KMS-11 (cell line): Measurements from ENCODE around the gene DLG1.

Experiments
- H2AFZ ChIP-seq: fragments of 200-600 bp; sonication (generic); 2 replicates; pipeline ENCODE4 v1.6.1; 2016; ENCODE audit warnings: antibody characterized with exemption, mixed run types, low read depth
- H3K27ac ChIP-seq: fragments of 200-600 bp; sonication (generic); 2 replicates; pipeline ENCODE4 v1.6.1; 2016; ENCODE audit warnings: mild to moderate bottlenecking, mixed run types
- H3K27me3 ChIP-seq: fragments of 200-600 bp; sonication (generic); 2 replicates; pipeline ENCODE4 v1.6.1; 2017; ENCODE audit warnings: mild to moderate bottlenecking, low read depth, mixed run types, moderate library complexity; ENCODE audit not compliant: insufficient read depth
- H3K36me3 ChIP-seq: fragments of 200-600 bp; sonication (generic); 2 replicates; pipeline ENCODE4 v1.6.1; 2017; ENCODE audit warnings: mild to moderate bottlenecking, mixed run types; ENCODE audit not compliant: insufficient read depth
- H3K4me1 ChIP-seq: fragments of 200-600 bp; sonication (generic); 2 replicates; pipeline ENCODE4 v1.6.1; 2016; ENCODE audit warnings: mild to moderate bottlenecking, low read depth, mixed run types; ENCODE audit not compliant: poor library complexity, severe bottlenecking
- H3K4me2 ChIP-seq: fragments of 200-600 bp; sonication (generic); 2 replicates; pipeline ENCODE4 v1.7.0; 2016; ENCODE audit warnings: mild to moderate bottlenecking, mixed run types
- H3K4me3 ChIP-seq: fragments of 200-600 bp; sonication (generic); IDR thresholded peaks from 2 replicates; pipeline ENCODE4 v1.6.1; 2017; ENCODE audit warnings: low read depth, low read length, mixed read lengths; ENCODE audit not compliant: insufficient read depth
- H3K79me2 ChIP-seq: fragments of 200-600 bp; sonication (generic); 2 replicates; pipeline ENCODE4 v1.6.1; 2016; ENCODE audit warnings: low read depth, mixed run types; ENCODE audit not compliant: insufficient read depth
- H3K9ac ChIP-seq: fragments of 200-600 bp; sonication (generic); 2 replicates; pipeline ENCODE4 v1.6.1; 2016; ENCODE audit warnings: mild to moderate bottlenecking, mixed run types
- H4K20me1 ChIP-seq: fragments of 200-600 bp; sonication (generic); 2 replicates; pipeline ENCODE4 v1.6.1; 2016; ENCODE audit warnings: mild to moderate bottlenecking, mixed run types; ENCODE audit not compliant: insufficient read depth
- CTCF ChIP-seq: fragments of 200-600 bp; sonication (generic); conservative IDR thresholded peaks from 2 replicates; pipeline ENCODE4 v1.6.1; 2017; ENCODE audit warnings: low read depth, mild to moderate bottlenecking, antibody characterized with exemption, low read length, moderate library complexity, mixed read lengths

The DLG1 gene

GRCh38 chr3:197335428-197336132 is 37.2 kb upstream of the DLG1 start:
- Histone ChIP-seq H3K27me3 (no peaks in the 10 kb centered on the region), H3K4me1 (no peaks in the 10 kb centered on the region), H3K9ac (no peak overlapping the region), H2AFZ (no peak overlapping the region), H3K4me2 (no peak overlapping the region), H4K20me1 (no peaks in the 10 kb centered on the region), H3K36me3 (no peaks in the 10 kb centered on the region), H3K27ac (no peak overlapping the region), H3K79me2 (no peaks in the 10 kb centered on the region), H3K4me3 (no peak overlapping the region)
- TF ChIP-seq CTCF = no peak

- H3K4me3 ChIP-seq = no peak overlapping the region
These were observed 35.7 kb upstream of the DLG1 start for GRCh38 chr3:197333901-197334639.

GRCh38 chr3:197331131-197331530 is 32.7 kb upstream of the DLG1 start:
- Histone ChIP-seq H4K20me1 (no peaks in the 10 kb centered on the region), H3K9ac (no peak overlapping the region), H3K4me3 (no peak overlapping the region), H2AFZ (no peak overlapping the region), H3K36me3 (no peaks in the 10 kb centered on the region), H3K27me3 (no peaks in the 10 kb centered on the region), H3K79me2 (no peaks in the 10 kb centered on the region), H3K4me1 (no peaks in the 10 kb centered on the region), H3K27ac (no peak overlapping the region), H3K4me2 (no peak overlapping the region)
- no peak for TF ChIP-seq CTCF

More at GRCh38 chr3:197333901-197334639, 35.7 kb upstream of the DLG1 start:
- no peak overlapping the region for H2AFZ ChIP-seq
- H3K4me2 ChIP-seq = no peak overlapping the region
- no peak overlapping the region for H3K9ac ChIP-seq
- no peaks in the 10 kb centered on the region for H3K4me1 ChIP-seq
- no peaks in the 10 kb centered on the region for H3K79me2 ChIP-seq
- H3K27me3 ChIP-seq = no peaks in the 10 kb centered on the region
- H4K20me1 ChIP-seq = no peaks in the 10 kb centered on the region
- H3K27ac ChIP-seq = no peak overlapping the region
- no peak for TF ChIP-seq CTCF
- no peaks in the 10 kb centered on the region for H3K36me3 ChIP-seq

DNA sequence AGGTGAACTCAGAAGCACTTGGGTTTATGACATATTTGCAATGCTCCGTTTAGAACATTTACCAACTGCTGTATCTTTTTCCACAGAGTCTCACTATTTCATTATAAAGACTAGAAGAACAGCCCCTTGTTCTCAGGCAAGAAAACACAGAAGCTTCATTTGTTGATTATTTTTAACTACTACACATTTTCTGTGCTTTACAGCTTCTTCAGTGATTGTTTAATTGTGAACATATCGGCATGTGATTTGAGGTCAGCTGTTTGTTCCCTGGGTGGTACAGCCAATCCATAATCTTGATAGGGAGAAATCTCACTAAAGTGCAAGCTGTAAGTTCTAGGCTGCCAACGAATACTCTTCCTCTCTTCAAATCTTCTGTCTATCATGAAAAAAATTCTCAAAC is 31.0 kb upstream of the DLG1 start:
- Histone ChIP-seq H3K9ac (no peak overlapping the region), H2AFZ (no peak overlapping the region), H3K4me1 (no peaks in the 10 kb centered on the region), H3K79me2 (no peaks in the 10 kb centered on the region), H3K27me3 (no peaks in the 10 kb centered on the region), H4K20me1 (no peaks in the 10 kb centered on the region), H3K4me2 (no peak overlapping the region), H3K4me3 (no peak overlapping the region), H3K27ac (no peak overlapping the region), H3K36me3 (no peaks in the 10 kb centered on the region)
- TF ChIP-seq CTCF = no peak
